VCaP (cell line): ENCODE results near the gene PRMT7.

Source experiments
- H3K27ac ChIP-seq: fragments of 450-650 bp; 2 replicates; pipeline ENCODE4 v1.5.1; 2017
- TF ChIP-seq, protein P1 (sequence below): fragments of 450-650 bp; conservative IDR thresholded peaks from 2 replicates; pipeline ENCODE4 v1.5.1; 2017; ENCODE audit warnings: mild to moderate bottlenecking, moderate library complexity

Gene PRMT7

DNA sequence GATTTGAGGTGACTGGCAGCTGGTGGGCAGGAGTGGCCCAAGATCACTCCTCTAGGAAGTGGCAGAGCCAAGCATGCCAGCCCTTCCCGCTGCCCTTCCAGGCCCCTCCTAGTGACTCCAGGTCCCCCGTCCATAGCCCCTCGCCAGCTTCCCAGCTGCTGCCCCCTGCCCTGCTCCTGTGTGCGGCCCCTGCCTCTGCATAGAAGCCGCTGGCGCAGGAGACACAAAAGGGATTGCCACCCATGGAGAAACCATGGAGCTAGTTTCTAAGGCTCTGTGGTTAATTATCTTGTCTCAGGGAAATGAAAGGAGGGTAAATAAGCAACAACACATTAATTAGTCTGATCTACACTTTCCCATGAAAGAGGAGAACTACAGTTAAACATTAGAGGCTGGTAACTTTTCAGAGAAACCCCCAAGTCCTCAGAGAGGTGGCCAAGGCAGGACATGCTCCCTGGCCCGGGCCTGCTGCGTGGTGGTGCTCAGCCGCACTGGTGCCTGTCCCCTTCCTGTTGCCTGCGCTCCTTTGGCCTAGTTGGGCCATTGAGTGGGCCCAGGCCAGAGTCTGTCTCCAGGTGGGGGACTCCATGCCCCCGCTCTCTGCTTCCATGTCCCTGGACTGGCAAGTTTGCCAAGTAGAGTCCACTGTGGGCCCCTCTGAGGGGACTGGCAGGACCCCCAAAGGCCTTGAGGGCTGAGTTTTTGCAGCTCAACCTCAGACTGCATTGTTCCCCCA, 65.2 kb downstream of the PRMT7 start:
- TF ChIP-seq, protein P1, sequence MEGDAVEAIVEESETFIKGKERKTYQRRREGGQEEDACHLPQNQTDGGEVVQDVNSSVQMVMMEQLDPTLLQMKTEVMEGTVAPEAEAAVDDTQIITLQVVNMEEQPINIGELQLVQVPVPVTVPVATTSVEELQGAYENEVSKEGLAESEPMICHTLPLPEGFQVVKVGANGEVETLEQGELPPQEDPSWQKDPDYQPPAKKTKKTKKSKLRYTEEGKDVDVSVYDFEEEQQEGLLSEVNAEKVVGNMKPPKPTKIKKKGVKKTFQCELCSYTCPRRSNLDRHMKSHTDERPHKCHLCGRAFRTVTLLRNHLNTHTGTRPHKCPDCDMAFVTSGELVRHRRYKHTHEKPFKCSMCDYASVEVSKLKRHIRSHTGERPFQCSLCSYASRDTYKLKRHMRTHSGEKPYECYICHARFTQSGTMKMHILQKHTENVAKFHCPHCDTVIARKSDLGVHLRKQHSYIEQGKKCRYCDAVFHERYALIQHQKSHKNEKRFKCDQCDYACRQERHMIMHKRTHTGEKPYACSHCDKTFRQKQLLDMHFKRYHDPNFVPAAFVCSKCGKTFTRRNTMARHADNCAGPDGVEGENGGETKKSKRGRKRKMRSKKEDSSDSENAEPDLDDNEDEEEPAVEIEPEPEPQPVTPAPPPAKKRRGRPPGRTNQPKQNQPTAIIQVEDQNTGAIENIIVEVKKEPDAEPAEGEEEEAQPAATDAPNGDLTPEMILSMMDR = no peak
- H3K27ac ChIP-seq = no peak overlapping the region

GRCh38 chr16:68376590-68376989, 65.8 kb downstream of the PRMT7 start:
- peak overlapping the region; percentile 83 for H3K27ac ChIP-seq

GRCh38 chr16:68377221-68377620, 66.4 kb downstream of the PRMT7 start:
- TF ChIP-seq, protein P1 = no peak

More at GRCh38 chr16:68376590-68376989, 65.8 kb downstream of the PRMT7 start:
- TF ChIP-seq, protein P1 = no peak

DNA sequence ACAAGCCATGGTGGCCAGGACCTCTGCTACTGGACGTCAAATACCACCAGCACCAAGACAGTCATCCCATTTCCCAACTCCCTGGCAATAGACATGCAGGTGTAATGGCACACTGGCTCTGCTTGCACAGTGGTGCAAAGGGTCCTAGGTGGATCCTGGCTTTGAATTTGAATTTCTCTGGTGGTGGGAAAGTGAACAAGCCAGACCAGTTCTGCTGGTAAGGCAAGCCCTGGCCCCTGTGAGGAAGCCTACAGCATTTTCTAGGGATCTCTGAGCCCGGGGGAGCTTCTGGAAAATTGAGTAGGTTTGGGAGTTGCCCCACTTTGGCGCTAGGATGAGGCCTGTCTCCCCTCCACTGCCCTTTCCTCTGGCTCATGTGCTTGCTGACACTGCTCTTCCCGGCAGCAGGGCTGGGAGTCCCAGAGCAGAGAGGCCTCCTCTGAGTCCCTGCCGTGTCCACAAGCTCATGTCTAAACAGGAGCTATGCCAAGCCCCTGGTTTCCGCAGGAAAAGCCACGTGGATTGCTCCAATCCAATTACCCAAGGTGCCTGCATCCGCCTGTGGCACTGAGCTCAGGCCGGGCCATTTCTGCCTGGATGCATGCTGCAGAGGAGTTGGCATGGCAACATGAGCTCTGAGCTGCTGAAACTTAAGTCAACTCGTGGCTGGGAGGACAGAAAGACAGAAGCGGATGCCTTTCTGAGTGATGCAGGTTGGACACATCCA, 67.0 kb downstream of the PRMT7 start:
- peak overlapping the region; percentile 83 for H3K27ac ChIP-seq
- TF ChIP-seq, protein P1 = no peak

More at GRCh38 chr16:68377221-68377620, 66.4 kb downstream of the PRMT7 start:
- H3K27ac ChIP-seq = peak overlapping the region; percentile 83

DNA sequence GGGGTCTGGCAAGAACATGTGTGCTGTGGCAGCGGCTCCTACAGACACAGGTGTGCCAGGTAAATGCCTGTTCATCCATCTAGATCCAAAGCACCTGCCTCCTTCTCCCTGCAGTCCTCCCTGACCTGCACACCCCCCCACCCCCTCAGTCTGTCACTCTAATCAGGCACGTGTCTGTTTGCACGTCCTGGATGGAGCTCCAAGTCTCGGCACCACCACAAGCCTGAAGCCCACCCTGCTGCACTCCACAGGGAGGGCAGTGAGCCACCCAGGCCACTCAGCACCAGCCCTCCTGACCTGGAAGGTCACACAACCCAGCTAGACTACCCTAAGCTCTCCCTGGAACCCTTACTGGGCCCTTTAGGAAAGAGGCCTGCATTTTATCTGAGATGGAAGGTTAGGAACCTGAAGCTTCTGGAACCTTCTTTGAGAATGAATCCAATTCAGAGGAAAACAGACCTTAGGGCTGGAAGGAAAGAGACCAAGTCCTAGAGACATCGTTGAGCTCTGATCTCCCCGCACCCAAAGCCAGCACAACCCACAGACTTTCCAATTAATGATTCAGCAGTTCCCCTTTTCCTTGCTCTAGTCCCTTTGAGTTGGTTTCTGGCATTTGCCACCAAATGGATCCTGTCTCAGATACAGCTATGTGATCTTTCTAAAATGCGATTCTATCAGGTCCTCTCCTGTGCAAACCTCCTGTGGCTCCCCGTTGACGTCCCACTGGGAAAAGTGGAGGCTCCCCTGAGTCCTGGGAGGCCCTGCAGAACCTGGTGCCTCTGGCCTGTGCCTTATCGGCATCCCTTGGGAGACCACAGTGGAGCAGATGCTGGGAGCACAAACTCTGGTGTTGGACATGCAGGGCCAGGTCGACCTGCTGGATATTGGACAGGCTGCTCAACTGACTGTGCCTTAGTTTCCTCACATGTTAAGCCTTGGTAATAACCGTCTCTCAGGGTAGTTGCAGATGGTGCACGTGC, 67.9 kb downstream of the PRMT7 start:
- H3K27ac ChIP-seq = peak overlapping the region; percentile 83
- TF ChIP-seq, protein P1 = no peak

GRCh38 chr16:68379472-68380347, 68.9 kb downstream of the PRMT7 start:
- H3K27ac ChIP-seq = peak overlapping the region; percentile 83
- TF ChIP-seq, protein P1 = no peak
